Vagina (tissue), 2 donors: ENCODE data around the gene PCSK5.

Experiments
- POLR2AphosphoS5 ChIP-seq, 2 donors: sonication (generic); formaldehyde crosslinking; IDR thresholded peaks; one replicate each; pipeline ENCODE4 v1.9.0; 2017; ENCODE audit warnings: antibody characterized with exemption in 2 of 2, mild to moderate bottlenecking in 2 of 2, low read depth in 1 of 2; ENCODE audit not compliant: insufficient read depth in 1 of 2
- TF ChIP-seq, protein P1 (sequence below), 3 experiments: fragments of 450-650 bp in 2 of 3; fragments of 200-600 bp in 1 of 3; sonication (generic) in 1 of 3; IDR thresholded peaks; one replicate each; pipeline ENCODE4 v1.5.1; 2017 to 2019; ENCODE audit warnings: antibody characterized with exemption in 3 of 3, mild to moderate bottlenecking in 2 of 3, moderate library complexity in 2 of 3

DNA sequence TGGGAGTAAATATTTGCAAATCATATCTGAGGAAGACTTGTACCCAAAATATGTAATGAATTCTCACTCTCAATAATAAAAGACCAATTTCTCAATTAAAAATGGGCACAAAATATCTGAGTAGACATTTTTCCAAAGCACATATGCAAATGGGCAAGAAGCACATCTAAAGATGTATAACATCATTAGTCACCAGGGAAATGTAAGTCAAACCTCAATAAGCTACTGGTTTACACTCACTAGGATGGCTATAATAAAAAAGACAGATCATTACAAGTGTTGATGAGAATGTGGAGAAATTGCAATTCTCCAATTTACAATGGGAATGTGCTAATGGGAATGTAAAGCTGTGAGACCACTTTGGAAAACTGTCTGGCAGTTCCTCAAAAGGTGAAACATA lies 13.9 kb downstream of the PCSK5 start:
- TF ChIP-seq POLR2AphosphoS5 (IDR thresholded peaks at IDR 0.05; ENCODE audit: insufficient read depth in 1 of 2, low read depth in 1 of 2) = no peak
- TF ChIP-seq, protein P1, sequence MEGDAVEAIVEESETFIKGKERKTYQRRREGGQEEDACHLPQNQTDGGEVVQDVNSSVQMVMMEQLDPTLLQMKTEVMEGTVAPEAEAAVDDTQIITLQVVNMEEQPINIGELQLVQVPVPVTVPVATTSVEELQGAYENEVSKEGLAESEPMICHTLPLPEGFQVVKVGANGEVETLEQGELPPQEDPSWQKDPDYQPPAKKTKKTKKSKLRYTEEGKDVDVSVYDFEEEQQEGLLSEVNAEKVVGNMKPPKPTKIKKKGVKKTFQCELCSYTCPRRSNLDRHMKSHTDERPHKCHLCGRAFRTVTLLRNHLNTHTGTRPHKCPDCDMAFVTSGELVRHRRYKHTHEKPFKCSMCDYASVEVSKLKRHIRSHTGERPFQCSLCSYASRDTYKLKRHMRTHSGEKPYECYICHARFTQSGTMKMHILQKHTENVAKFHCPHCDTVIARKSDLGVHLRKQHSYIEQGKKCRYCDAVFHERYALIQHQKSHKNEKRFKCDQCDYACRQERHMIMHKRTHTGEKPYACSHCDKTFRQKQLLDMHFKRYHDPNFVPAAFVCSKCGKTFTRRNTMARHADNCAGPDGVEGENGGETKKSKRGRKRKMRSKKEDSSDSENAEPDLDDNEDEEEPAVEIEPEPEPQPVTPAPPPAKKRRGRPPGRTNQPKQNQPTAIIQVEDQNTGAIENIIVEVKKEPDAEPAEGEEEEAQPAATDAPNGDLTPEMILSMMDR (IDR thresholded peaks at IDR 0.05) = no peak
